Spinal cord (tissue), 10 donors: ENCODE data around the gene GRIK4. TPM values are rescaled to one million over a fixed set of nuclear protein-coding genes. Genes with fewer than 3 reads are reported as not detected.

Experiments used
- DNase-seq, 6 donors: peaks; one replicate each; pipeline versions ENCODE4 v3.0.0 to v3.0.0-alpha.2; 2013 to 2015; ENCODE audit warnings: low spot score in 6 of 6, low read depth in 4 of 6
- H3K27ac ChIP-seq: one replicate; pipeline ENCODE4 v1.5.1; 2013; ENCODE audit warnings: low read depth, low read length, control low read depth
- H3K27me3 ChIP-seq: one replicate; pipeline ENCODE4 v1.6.1; 2013; ENCODE audit warnings: low read length; ENCODE audit not compliant: control insufficient read depth, insufficient read depth
- H3K36me3 ChIP-seq: one replicate; pipeline ENCODE4 v1.6.1; 2013; ENCODE audit warnings: low read length; ENCODE audit not compliant: control insufficient read depth, insufficient read depth
- H3K4me1 ChIP-seq: one replicate; pipeline ENCODE4 v1.6.1; 2013; ENCODE audit warnings: low read length; ENCODE audit not compliant: control insufficient read depth, insufficient read depth
- H3K4me3 ChIP-seq: one replicate; pipeline ENCODE4 v1.5.1; 2013; ENCODE audit warnings: low read depth, low read length, control low read depth
- H3K9me3 ChIP-seq: one replicate; pipeline ENCODE4 v1.6.1; 2013; ENCODE audit warnings: low read length; ENCODE audit not compliant: control insufficient read depth, insufficient read depth
- WGBS: methylation state at CpG from one replicate; pipeline ENCODE4 v1.1.5; 2013; ENCODE audit warnings: missing lambda C conversion rate; ENCODE audit not compliant: insufficient coverage; 5-methylcytosine and 5-hydroxymethylcytosine counted together
- polyA plus RNA-seq, 2 donors: library from polyadenylated mRNA; unstranded; fragments of 120-200 nt; gene quantifications; one replicate each; pipeline ENCODE4 v1.2.1, GENCODE V29; 2013; ENCODE audit not compliant: insufficient read length in 2 of 2
- total RNA-seq, 2 donors: library from RNA; depleted of rRNA in 1 of 2; stranded (reverse); fragments of 120-200 nt in 1 of 2; fragments of >200 nt in 1 of 2; gene quantifications; one replicate each; pipeline versions ENCODE4 v1.2.3 to v1.2.4, GENCODE V29; 2013 to 2014
- donor health status: healthy.

Gene GRIK4
- total and polyA plus RNA-seq, 4 donors: 5.2 to 23.2 (median 12.3) TPM

DNA sequence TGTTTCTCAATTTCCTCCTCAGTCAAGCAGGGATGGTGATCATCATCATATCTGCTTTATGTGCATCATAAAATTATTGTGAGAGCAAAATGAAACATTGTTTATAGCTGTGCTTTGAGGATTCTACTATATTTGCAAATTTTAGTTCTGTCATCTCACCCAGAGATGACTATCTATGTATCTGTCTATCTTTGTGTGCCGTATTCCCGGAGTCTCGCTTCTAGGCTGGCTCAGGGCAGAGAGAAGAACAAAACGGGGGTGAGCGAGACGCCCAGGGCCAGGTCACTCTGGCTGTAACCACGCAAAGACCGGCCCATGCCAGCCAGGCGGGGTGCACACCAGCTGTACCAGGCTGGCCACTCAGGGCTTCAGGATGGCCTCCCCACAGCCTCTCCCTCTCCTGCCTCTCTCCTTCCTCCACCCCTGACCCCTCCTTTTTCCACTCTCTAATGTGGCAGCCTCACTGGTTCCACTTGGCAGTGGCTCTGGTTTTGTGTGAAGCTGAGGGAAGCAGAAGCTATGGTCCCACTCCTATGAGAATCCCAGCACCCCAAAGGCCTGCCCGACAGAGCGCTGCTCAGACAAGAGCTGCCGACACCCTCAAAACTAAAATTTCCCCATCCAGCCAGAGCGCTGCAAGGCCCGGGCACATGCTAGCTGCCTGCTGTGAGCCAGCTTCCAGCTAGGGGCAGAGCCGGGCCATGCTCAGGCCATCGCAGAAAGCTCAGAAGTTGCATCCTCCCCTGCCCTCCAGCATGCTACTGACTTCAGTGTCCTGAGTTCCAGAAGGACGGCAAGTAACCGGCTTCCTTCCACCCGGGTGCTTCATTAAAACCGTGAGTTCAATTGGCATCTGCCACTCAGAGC is 372.8 kb downstream of the GRIK4 start:
- Histone ChIP-seq H3K36me3 (peaks cover 5% of the 10 kb centered on the region), H3K27me3 (no peaks in the 10 kb centered on the region), H3K4me3 (no peak overlapping the region), H3K27ac (no peak overlapping the region), H3K4me1 (peaks cover 28% of the 10 kb centered on the region), H3K9me3 (no peaks in the 10 kb centered on the region)
- 77% methylated on average over 19 of the region's 20 CpGs for WGBS
- DNase-seq: no peak

- H3K4me1 ChIP-seq: peaks cover 10% of the 10 kb centered on the region
- peak in 1 of 6 donors; percentile 65 for DNase-seq
- no peaks in the 10 kb centered on the region for H3K9me3 ChIP-seq
- no peaks in the 10 kb centered on the region for H3K27me3 ChIP-seq
- H3K36me3 ChIP-seq: no peaks in the 10 kb centered on the region
- 86% methylated on average over 3 of the region's 7 CpGs for WGBS
- no peak overlapping the region for H3K4me3 ChIP-seq
- H3K27ac ChIP-seq: no peak overlapping the region
Measured at GRCh38 chr11:120890609-120891320, 379.2 kb downstream of the GRIK4 start.

DNA sequence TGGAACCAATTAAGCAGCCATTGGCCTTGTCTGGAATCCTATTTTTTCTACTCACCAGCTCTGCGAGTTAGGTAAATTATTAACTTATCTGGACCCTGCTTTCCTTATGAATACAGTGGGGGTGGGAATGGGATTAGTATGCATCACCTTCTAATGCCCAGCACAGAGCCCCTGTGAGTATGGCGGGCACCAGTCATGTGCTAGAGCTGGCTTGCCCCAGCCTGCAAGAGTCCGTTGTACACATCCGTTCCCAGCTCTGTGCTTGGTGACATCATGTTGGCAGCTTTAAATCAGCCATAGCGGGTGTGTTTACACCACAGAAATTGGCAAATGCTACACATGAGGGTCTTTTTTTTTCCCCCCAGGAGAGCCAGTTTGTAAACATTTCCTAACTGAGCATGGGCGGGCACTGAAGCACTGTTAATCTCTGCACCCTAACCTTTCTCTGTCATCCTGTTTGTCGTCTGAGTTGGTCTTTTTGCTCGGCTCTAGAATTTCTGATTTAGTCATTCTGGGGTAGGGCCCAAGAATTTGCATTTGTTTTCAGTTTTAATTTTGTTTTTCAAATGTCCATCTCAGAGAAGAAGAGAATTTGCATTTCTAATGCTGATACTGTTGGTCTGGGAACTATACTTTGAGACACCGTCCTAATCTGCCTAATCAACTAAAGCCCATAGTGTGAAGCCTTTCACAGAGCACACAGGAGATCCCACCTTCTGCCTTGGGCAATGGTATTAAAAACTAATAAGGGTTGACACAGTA is 382.1 kb downstream of the GRIK4 start:
- Histone ChIP-seq H3K27me3 (no peaks in the 10 kb centered on the region), H3K36me3 (peaks cover 7% of the 10 kb centered on the region), H3K9me3 (no peaks in the 10 kb centered on the region), H3K4me1 (peaks cover 12% of the 10 kb centered on the region), H3K4me3 (no peak overlapping the region), H3K27ac (no peak overlapping the region)
- peak in 1 of 6 donors; percentile 21 for DNase-seq
- 84% methylated on average over 5 of the region's 9 CpGs for WGBS

GRCh38 chr11:120894202-120894985 is 382.8 kb downstream of the GRIK4 start:
- 61% methylated on average over 8 of the region's 12 CpGs for WGBS
- DNase-seq: peak in 2 of 6 donors; percentile 75 to 79

DNA sequence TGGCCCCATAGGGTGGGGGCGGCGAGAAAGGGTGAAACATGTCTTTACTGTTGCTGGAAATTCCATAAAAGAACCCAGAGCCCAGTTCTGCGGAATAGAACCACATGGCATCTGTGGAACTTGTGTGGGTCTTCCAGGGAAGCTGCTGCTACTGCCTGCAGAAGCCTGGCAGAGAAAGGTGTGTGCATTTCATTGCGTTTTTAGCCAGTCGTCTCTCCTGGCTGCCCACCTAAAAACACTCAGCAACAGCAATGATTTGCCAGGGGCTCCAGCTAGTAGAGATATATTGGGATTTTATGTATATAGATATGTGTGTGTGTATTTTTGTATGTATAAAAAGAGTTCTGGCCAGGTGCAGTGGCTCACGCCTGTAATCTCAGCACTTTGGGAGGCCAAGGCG is 385.1 kb downstream of the GRIK4 start:
- DNase-seq: peak in 1 of 6 donors; percentile 55
- Histone ChIP-seq H3K9me3 (no peaks in the 10 kb centered on the region), H3K4me1 (peaks cover 18% of the 10 kb centered on the region), H3K36me3 (peaks cover 12% of the 10 kb centered on the region), H3K27me3 (no peaks in the 10 kb centered on the region), H3K4me3 (no peak overlapping the region), H3K27ac (no peak overlapping the region)
- 90% methylated on average over 3 of the region's 7 CpGs for WGBS

More at GRCh38 chr11:120894202-120894985, 382.8 kb downstream of the GRIK4 start:
- peaks cover 15% of the 10 kb centered on the region for H3K4me1 ChIP-seq
- H3K36me3 ChIP-seq: peaks cover 12% of the 10 kb centered on the region
- H3K9me3 ChIP-seq: no peaks in the 10 kb centered on the region
- no peak overlapping the region for H3K4me3 ChIP-seq
- H3K27me3 ChIP-seq: no peaks in the 10 kb centered on the region
- no peak overlapping the region for H3K27ac ChIP-seq

DNA sequence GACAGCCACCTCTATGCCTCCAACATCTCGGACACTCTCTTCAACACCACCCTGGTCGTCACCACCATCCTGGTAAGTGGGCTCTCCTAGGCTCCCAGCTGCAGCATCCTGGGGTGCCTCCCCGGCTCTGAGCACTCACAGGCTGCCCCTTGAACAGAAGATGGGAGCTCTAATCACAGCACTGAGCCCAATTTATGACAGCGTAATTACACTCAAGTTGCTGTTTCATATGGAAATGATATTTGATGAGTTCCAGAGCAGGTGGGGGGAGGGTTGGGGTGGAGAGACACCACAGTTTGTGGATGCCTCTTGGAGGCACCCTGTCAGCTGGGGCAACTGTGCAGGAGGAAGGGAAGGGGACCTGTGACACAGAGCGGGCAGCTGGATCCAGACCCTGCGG is 387.0 kb downstream of the GRIK4 start:
- H3K4me3 ChIP-seq: no peak overlapping the region
- DNase-seq: peak in 2 of 6 donors; percentile 41 to 58
- no peaks in the 10 kb centered on the region for H3K27me3 ChIP-seq
- peaks cover 12% of the 10 kb centered on the region for H3K36me3 ChIP-seq
- H3K27ac ChIP-seq: no peak overlapping the region
- WGBS: 75% methylated on average over 3 of the region's 6 CpGs
- no peaks in the 10 kb centered on the region for H3K9me3 ChIP-seq
- H3K4me1 ChIP-seq: peaks cover 18% of the 10 kb centered on the region

DNA sequence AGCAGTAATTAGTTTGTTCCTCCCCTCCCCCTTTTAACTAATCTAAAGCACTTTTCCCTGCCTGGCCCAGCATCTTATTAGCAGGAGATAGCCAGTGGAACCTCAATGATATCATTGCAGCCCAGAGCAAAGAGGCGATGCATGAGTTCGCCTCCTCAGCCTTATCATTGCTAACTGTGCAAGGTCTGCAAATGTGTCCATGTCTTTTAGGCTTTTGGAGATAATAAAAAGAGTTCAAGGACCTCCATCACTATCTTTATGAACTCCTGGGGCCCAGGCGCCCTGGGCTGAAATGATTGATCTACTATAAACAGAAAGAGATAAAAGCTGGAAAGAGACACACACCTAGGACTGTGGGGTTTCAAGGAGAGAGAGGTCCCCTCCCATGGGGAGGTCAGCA is 388.2 kb downstream of the GRIK4 start:
- no peaks in the 10 kb centered on the region for H3K9me3 ChIP-seq
- no peak overlapping the region for H3K4me3 ChIP-seq
- no peak for DNase-seq
- H3K27ac ChIP-seq: no peak overlapping the region
- WGBS: no CpG with 5 or more reads among the region's 3 CpGs
- peaks cover 12% of the 10 kb centered on the region for H3K36me3 ChIP-seq
- H3K27me3 ChIP-seq: no peaks in the 10 kb centered on the region
- H3K4me1 ChIP-seq: peaks cover 12% of the 10 kb centered on the region

DNA sequence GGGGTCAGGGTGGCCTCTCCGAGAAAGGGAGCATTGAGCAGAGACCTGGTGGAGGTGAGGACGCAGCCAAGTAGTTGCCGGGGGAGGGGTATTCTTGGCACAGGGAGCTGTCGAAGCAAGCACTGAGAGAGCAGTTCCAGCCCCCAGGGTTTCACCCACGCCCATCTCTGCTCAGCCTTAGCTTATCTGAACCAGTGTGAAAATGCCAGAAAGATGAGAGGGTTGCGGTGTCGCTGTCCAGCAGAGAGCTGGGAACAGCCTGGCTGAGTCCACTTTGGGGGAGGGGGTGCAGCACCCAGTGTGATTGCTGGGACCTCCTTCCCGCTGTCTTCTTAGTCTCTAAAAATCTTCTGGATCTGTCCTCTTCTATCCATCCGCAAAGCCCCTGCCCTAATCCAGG is 389.1 kb downstream of the GRIK4 start:
- H3K36me3 ChIP-seq: peaks cover 17% of the 10 kb centered on the region
- H3K27me3 ChIP-seq: no peaks in the 10 kb centered on the region
- H3K27ac ChIP-seq: no peak overlapping the region
- WGBS: 75% methylated on average over 9 of the region's 9 CpGs
- DNase-seq: no peak
- no peaks in the 10 kb centered on the region for H3K9me3 ChIP-seq
- H3K4me1 ChIP-seq: peaks cover 8% of the 10 kb centered on the region
- no peak overlapping the region for H3K4me3 ChIP-seq

DNA sequence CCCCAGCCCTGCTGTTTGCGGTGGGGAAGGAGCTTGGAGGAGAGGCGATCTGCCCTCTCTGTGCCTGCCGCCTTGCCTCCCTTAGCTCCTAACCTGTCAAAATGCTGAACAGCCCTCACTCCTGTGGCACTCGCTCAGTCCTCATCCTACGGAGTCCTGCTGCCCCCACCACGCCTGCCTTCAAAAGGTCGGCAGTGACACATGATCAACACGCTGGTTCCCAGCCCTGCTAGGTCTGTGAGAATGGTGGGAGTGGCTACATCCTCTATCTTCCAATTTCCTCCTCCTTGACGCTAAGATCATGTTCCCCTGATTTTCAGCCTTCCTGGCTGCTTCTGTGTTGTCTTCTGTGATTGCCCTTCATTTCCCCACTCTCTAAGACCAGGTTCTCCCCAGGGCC is 392.1 kb downstream of the GRIK4 start:
- DNase-seq: no peak
- H3K27ac ChIP-seq: no peak overlapping the region
- WGBS: 72% methylated on average over 9 of the region's 9 CpGs
- H3K4me3 ChIP-seq: no peak overlapping the region
- no peaks in the 10 kb centered on the region for H3K27me3 ChIP-seq
- H3K36me3 ChIP-seq: peaks cover 9% of the 10 kb centered on the region
- H3K9me3 ChIP-seq: no peaks in the 10 kb centered on the region
- peaks cover 6% of the 10 kb centered on the region for H3K4me1 ChIP-seq
